ENCODE measurements around the gene CAPN2.

CAPN2 gene

DNA sequence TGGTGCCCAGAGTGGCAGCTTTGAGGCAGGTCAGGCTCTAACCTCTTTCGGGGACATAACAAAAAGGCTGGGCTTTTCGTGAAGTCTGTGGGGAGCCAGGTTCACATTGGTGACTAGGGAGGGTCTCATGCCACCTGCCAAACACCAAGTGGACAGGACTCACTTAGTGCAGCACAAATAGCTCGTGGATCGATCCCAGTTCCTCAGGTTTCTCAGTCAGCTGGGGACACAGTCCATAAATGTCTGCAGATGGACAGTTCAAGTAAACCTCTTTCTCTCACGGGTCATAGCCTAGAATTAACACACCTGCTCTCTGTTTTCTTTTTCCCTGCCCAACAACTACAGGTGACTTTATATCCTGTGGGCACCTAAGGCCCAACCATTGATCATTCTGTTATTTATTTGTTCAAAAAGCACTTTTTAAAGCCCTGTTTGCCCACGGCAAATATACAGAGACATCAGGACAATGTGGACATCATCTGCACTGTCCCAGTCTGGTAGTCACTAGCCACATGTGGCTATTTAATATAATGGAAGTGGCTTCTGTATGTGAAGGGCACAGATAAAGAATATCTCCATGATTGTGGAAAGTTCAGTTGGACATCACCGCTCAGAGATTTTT, 53.5 kb downstream of the CAPN2 start:
- no peaks in the 10 kb centered on the region for H3K27me3 ChIP-seq (ENCODE audit: control insufficient read depth, insufficient read depth, low read length)
- H3K27ac ChIP-seq (ENCODE audit: low read depth, low read length): no peak overlapping the region
- H3K9ac ChIP-seq (ENCODE audit: low read length): no peak overlapping the region
- no peak overlapping the region for H3K4me3 ChIP-seq (ENCODE audit: low read length)
- H3K36me3 ChIP-seq (ENCODE audit: control insufficient read depth, insufficient read depth, low read length): peaks cover 29% of the 10 kb centered on the region
- H3K4me1 ChIP-seq (ENCODE audit: control insufficient read depth, insufficient read depth, low read length): no peaks in the 10 kb centered on the region

DNA sequence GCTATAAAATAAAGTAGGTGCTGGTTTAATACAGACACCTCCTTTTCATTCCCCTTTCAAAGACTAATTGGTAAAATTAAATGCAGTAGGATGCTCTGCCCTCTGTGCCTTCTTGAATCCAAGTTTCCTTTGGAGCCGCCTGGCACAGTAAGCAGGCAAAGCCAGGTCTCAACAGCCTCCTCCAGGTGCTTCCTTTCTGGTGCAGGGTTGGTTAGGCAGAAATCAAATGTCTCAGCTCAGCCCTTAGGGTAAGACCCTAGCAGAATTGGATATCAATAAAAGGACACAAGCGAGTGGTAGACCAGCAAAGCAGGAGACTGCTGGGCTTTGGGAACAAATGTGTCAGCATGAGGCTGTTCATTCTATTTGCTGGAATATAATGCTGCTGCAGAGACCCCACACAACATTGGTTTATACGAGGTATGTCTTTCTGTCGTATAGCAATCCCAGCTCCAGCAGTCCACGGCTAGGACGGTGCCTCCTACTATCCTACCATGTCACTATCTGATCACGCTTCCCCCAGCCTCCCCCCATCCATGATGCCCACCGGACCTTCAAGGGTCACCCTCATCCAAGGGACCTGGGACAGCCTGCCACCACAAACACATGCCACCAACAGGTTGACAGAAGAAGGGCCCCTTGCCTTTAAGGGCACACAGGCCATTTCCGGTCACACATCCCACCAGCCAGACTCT, 58.4 kb downstream of the CAPN2 start:
- Histone ChIP-seq H3K4me1 (ENCODE audit: control insufficient read depth, insufficient read depth, low read length) (peaks cover 3% of the 10 kb centered on the region), H3K27me3 (ENCODE audit: control insufficient read depth, insufficient read depth, low read length) (no peaks in the 10 kb centered on the region), H3K4me3 (ENCODE audit: low read length) (no peak overlapping the region), H3K36me3 (ENCODE audit: control insufficient read depth, insufficient read depth, low read length) (peaks cover 23% of the 10 kb centered on the region), H3K9ac (ENCODE audit: low read length) (no peak overlapping the region), H3K27ac (ENCODE audit: low read depth, low read length) (peak overlapping the region; percentile 42)

DNA sequence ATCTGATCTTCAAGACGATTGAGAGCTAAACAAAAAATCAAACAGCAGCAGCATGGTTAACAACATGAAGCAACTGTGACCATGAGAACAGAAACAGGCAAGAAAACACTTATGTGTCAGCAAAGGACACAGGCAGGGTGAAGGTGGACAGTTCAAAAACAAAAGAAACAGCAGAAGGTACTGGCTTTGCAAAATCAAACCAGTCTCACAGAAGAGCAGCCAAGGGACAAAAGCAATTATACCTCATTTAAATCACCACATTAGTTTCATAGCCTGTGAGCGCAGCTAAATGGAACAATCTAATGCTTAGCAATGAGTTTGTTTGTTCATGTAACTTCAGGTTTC, 59.1 kb downstream of the CAPN2 start:
- Histone ChIP-seq H3K27ac (ENCODE audit: low read depth, low read length) (peak overlapping the region; percentile 42), H3K4me1 (ENCODE audit: control insufficient read depth, insufficient read depth, low read length) (peaks cover 3% of the 10 kb centered on the region), H3K9ac (ENCODE audit: low read length) (no peak overlapping the region), H3K4me3 (ENCODE audit: low read length) (no peak overlapping the region), H3K27me3 (ENCODE audit: control insufficient read depth, insufficient read depth, low read length) (no peaks in the 10 kb centered on the region), H3K36me3 (ENCODE audit: control insufficient read depth, insufficient read depth, low read length) (peaks cover 26% of the 10 kb centered on the region)

DNA sequence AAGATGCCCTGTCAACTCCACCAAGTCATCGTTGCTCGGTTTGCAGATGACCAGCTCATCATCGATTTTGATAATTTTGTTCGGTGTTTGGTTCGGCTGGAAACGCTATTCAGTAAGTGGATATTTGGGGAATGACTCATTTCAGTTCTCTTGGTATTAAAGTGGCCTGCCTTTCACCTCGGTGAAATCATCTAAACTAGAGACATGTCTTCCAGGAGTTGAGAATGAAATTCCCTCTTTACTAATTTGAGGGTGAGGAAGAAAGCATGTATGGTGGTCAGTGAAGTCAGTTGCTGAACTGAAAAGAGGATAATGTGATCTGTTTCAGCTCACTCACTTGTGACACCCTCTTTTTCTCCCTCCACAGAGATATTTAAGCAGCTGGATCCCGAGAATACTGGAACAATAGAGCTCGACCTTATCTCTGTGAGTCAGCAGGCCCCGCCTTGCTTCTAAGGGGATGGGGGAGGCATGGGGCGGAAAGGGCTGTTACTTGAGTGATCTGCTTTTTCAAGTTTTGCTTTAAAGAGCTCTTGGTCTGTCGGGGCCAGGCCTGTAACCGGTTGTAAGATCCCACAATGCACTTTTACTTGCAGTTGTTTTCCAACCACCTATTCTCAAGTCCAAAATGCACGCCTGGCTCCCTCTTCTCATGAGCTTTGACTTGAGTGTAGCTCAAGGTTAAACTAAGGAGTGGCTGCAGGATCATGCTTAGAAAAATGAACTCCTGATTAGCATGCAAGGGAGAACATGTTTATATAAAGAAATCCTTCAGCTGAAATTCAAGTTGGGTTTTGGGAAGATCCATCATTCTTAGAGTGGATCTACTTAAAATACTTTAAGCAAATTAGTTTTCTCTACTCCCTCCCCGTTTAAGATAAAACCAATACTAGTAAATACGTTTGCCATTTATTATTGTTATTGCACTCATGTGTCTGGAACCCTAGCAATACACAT, 59.8 kb downstream of the CAPN2 start:
- peaks cover 30% of the 10 kb centered on the region for H3K36me3 ChIP-seq (ENCODE audit: control insufficient read depth, insufficient read depth, low read length)
- no peak overlapping the region for H3K9ac ChIP-seq (ENCODE audit: low read length)

DNA sequence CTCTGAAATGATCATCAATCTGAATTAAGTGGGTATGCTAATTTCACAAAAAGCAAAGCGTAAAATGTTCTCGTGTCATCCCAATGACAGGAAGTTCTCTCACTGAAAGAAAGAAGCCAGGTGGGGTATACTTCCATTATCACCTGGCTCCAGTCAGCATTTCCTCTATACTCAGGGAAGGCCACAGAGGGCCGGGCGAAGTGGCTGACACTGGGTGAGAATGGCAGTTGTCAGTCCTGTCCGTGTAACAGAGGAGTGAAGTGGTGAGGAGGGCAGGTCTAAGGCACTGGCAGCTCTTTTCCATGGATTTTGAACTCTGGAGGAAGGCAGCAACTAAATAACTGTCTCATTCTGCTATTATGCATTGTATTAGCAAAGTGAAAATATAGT, 60.4 kb downstream of the CAPN2 start:
- H3K4me1 ChIP-seq (ENCODE audit: control insufficient read depth, insufficient read depth, low read length): peaks cover 3% of the 10 kb centered on the region
- H3K9ac ChIP-seq (ENCODE audit: low read length): no peak overlapping the region
- H3K36me3 ChIP-seq (ENCODE audit: control insufficient read depth, insufficient read depth, low read length): peaks cover 34% of the 10 kb centered on the region
- no peak overlapping the region for H3K4me3 ChIP-seq (ENCODE audit: low read length)
- H3K27ac ChIP-seq (ENCODE audit: low read depth, low read length): no peak overlapping the region
- H3K27me3 ChIP-seq (ENCODE audit: control insufficient read depth, insufficient read depth, low read length): no peaks in the 10 kb centered on the region

More for the DNA sequence above, 59.8 kb downstream of the CAPN2 start:
- no peaks in the 10 kb centered on the region for H3K27me3 ChIP-seq (ENCODE audit: control insufficient read depth, insufficient read depth, low read length)
- H3K27ac ChIP-seq (ENCODE audit: low read depth, low read length): peak overlapping the region; percentile 42
- peaks cover 3% of the 10 kb centered on the region for H3K4me1 ChIP-seq (ENCODE audit: control insufficient read depth, insufficient read depth, low read length)
- H3K4me3 ChIP-seq (ENCODE audit: low read length): no peak overlapping the region

DNA sequence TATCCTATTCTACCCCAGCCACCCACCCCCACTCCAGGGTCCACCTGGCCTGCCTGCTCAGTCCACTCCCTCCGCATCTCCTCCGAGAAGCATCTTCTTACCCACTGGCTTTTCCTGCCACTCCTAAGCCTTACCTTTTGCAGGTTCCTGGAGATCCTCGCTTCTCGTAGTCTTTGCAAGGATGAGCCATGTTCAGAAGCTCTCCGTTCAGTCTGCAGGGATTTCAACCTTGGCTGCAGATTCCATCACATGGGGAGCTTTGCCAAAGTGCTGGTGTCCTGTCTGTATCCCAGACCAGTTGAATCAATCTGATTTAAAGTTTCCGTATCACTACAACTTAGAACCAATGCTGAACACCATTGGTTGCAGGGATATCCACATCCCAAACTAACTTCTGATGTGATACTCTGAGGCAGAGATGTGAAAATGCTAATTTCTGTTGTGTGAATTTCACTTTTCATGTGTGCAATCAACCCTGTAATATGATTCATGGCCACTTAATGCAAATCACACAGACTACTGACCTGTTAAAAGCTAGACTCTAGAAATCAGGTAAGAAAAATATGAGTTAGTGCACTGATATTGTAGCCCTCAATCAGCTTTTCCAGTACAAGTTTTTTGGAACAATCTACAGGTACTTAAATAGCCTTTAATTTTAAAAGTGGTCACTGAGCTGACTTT, 61.9 kb downstream of the CAPN2 start:
- H3K27ac ChIP-seq (ENCODE audit: low read depth, low read length): no peak overlapping the region

DNA sequence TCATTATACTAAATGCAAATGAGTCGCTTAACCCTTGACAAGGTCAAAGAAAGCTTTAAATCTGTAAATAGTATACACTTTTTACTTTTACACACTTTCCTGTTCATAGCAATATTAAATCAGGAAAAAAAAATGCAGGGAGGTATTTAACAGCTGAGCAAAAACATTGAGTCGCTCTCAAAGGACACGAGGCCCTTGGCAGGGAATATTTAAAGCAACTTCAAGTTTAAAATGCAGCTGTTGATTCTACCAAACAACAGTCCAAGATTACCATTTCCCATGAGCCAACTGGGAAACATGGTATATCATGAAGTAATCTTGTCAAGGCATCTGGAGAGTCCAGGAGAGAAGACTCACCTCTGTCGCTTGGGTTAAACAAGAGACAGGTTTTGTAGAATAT, 62.7 kb downstream of the CAPN2 start:
- Histone ChIP-seq H3K4me1 (ENCODE audit: control insufficient read depth, insufficient read depth, low read length) (peaks cover 3% of the 10 kb centered on the region), H3K9ac (ENCODE audit: low read length) (no peak overlapping the region), H3K4me3 (ENCODE audit: low read length) (no peak overlapping the region), H3K27me3 (ENCODE audit: control insufficient read depth, insufficient read depth, low read length) (no peaks in the 10 kb centered on the region), H3K27ac (ENCODE audit: low read depth, low read length) (no peak overlapping the region), H3K36me3 (ENCODE audit: control insufficient read depth, insufficient read depth, low read length) (peaks cover 28% of the 10 kb centered on the region)

More for the DNA sequence above, 61.9 kb downstream of the CAPN2 start:
- H3K9ac ChIP-seq (ENCODE audit: low read length): no peak overlapping the region
- peaks cover 34% of the 10 kb centered on the region for H3K36me3 ChIP-seq (ENCODE audit: control insufficient read depth, insufficient read depth, low read length)
- no peak overlapping the region for H3K4me3 ChIP-seq (ENCODE audit: low read length)
- peaks cover 3% of the 10 kb centered on the region for H3K4me1 ChIP-seq (ENCODE audit: control insufficient read depth, insufficient read depth, low read length)
- H3K27me3 ChIP-seq (ENCODE audit: control insufficient read depth, insufficient read depth, low read length): no peaks in the 10 kb centered on the region

DNA sequence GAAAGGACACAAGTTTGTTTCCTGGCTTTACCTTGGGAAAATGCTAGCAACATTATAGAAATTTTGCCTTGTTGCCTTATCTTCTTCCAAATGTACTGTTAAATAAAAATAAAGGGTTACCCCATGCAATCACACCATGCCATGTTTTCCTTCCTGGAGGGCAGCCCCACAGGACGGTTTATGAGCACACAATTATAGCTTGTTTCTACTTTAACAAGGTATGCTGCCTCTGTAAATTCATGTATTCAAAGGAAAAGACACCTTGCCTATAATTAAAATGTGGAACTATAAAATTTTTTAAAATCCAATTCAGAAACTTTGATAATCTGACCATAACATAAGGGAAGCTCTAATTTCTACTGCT, 63.4 kb downstream of the CAPN2 start:
- Histone ChIP-seq H3K27ac (ENCODE audit: low read depth, low read length) (no peak overlapping the region), H3K4me3 (ENCODE audit: low read length) (no peak overlapping the region), H3K4me1 (ENCODE audit: control insufficient read depth, insufficient read depth, low read length) (peaks cover 3% of the 10 kb centered on the region), H3K36me3 (ENCODE audit: control insufficient read depth, insufficient read depth, low read length) (peaks cover 29% of the 10 kb centered on the region), H3K27me3 (ENCODE audit: control insufficient read depth, insufficient read depth, low read length) (no peaks in the 10 kb centered on the region), H3K9ac (ENCODE audit: low read length) (no peak overlapping the region)

DNA sequence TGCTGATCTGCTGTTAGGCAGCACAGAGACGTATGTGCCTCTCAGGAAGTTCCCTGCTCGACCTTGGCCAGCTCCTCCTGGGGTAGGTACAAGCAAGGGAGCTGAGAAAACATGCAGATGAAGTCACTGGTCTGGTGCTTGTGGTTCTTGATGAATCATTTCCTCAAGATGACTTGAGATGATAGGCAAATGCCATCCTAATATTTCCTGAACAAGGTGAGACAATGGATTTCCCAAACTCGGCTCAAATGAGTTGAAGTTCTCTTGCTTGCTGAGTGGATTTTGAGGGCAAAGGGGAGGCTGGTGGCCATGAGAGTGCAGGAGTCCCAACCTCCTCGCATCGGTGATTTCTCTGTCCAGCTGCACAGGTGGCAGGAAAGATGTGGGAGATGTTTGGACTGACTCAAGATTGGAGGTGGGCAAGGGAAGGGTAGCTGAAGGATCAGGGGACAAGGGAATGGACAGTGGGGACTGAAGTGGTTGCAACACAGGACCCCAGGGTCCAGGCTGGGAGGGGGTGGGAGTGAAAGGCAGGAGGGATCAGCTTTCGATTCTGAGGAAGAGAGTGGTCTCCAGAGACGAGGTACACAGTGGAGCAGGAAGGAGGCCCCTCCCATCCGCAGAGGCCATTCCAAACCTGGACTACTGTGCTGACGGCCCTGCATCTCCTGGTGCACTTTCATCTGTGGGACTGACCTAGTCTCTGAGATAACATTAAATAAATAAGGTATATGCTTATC, 63.9 kb downstream of the CAPN2 start:
- peaks cover 3% of the 10 kb centered on the region for H3K4me1 ChIP-seq (ENCODE audit: control insufficient read depth, insufficient read depth, low read length)
- no peak overlapping the region for H3K4me3 ChIP-seq (ENCODE audit: low read length)
- peaks cover 26% of the 10 kb centered on the region for H3K36me3 ChIP-seq (ENCODE audit: control insufficient read depth, insufficient read depth, low read length)
- H3K27me3 ChIP-seq (ENCODE audit: control insufficient read depth, insufficient read depth, low read length): no peaks in the 10 kb centered on the region
- no peak overlapping the region for H3K9ac ChIP-seq (ENCODE audit: low read length)
- no peak overlapping the region for H3K27ac ChIP-seq (ENCODE audit: low read depth, low read length)

DNA sequence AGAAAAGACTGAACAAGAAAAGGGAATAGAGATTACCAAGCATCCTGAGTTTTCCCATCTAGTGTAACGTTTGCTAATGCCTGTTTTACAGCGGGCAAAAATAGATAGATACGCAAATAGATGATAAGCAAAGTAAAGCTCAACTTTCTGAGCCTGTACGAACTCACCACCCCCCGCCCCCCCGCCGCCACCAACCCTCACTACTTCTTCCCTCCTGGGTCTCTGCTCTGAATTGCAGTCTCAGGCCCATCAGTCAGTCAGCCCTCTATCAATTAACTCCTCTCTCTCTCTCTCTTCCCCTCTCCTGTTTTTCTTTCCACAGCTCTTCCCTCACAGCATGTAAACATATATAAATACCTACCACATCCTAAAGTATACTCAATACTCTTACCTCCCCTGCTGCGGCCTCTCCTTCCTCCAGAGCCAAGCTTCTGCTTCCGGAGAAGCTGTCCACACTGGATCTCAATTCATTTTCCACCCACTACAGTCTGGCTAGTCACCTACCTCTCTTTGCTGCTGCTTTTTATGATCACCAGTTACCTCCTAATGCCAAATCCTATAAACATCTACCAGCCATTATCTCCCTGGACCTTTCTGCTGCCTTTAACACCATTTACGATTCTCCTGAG, 64.6 kb downstream of the CAPN2 start:
- Histone ChIP-seq H3K36me3 (ENCODE audit: control insufficient read depth, insufficient read depth, low read length) (peaks cover 23% of the 10 kb centered on the region), H3K27me3 (ENCODE audit: control insufficient read depth, insufficient read depth, low read length) (no peaks in the 10 kb centered on the region), H3K4me3 (ENCODE audit: low read length) (no peak overlapping the region), H3K9ac (ENCODE audit: low read length) (no peak overlapping the region), H3K27ac (ENCODE audit: low read depth, low read length) (no peak overlapping the region), H3K4me1 (ENCODE audit: control insufficient read depth, insufficient read depth, low read length) (peaks cover 3% of the 10 kb centered on the region)

DNA sequence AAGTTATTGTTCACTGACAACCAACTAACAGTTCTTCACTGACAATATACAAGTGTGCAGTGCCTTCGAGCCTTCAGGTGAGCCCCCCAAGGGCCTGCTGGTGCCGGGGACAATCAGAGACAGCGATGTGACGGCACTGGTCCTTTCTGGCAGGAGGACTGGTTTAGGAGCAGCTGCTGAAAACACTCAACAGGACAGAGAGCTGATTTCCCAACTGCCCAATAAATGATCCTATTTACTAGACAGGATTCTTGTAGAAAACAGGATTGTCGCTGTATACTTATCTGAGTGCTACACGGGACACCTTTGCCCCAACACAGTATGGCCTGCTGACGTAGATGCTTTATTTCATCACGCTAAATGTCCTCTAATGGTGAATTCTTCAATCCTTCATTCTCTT, 68.0 kb downstream of the CAPN2 start:
- no peak overlapping the region for H3K27ac ChIP-seq (ENCODE audit: low read depth, low read length)

More for the DNA sequence above, 68.0 kb downstream of the CAPN2 start:
- H3K36me3 ChIP-seq (ENCODE audit: control insufficient read depth, insufficient read depth, low read length): peaks cover 20% of the 10 kb centered on the region
- no peaks in the 10 kb centered on the region for H3K27me3 ChIP-seq (ENCODE audit: control insufficient read depth, insufficient read depth, low read length)
- H3K4me1 ChIP-seq (ENCODE audit: control insufficient read depth, insufficient read depth, low read length): peaks cover under 1% of the 10 kb centered on the region
- H3K9ac ChIP-seq (ENCODE audit: low read length): no peak overlapping the region
- H3K4me3 ChIP-seq (ENCODE audit: low read length): no peak overlapping the region

Data from rectal smooth muscle tissue (tissue), 1 donor.